Psoas muscle (tissue), 7 donors: ENCODE data around the gene THSD1. TPM values are rescaled to one million over a fixed set of nuclear protein-coding genes. Genes with fewer than 3 reads are reported as not detected.

Source experiments
- polyA plus RNA-seq, 3 donors: library from polyadenylated mRNA; stranded (reverse); fragments of 200-250 nt; gene quantifications; one replicate each; pipeline ENCODE4 v1.2.3, GENCODE V29; 2013
- total RNA-seq, 4 donors: library from RNA; stranded (reverse); fragmentation: NEBNext Ultra II Directional in 2 of 4; extraction: Animal tissue kit (Norgen Biotek cat#: 25700) in 2 of 4; gene quantifications; one replicate each; pipeline versions ENCODE4 v1.2.1 to v1.2.4, GENCODE V29; 2021 to 2023
- donor health status: healthy with polysubstance abuse.
- donor health status: DM: no; HTN: no; CAD: no; lungs with moderate emphysema.
- donor health status: Bipolar disorder and iron deficiency.
- donor health status: healthy.
- donor health status: DM: no; HTN: no; CAD: no.
- donor health status: DM: no; HTN: no; CAD: no.
- donor health status: DM: yes; HTN: yes; CAD: no.

The THSD1 gene
- total and polyA plus RNA-seq, 7 donors, result 2.0 to 5.6 (median 3.2) TPM

Other genes starting within 250 kb of the THSD1 start
- gene NEK3, start 246.6 kb downstream of the THSD1 start, total RNA-seq, result 1 to 10 TPM; 4.5 to 5.3 (median 4.6) TPM
- gene NEK3, start 246.6 kb downstream of the THSD1 start, polyA plus RNA-seq, result 1 to 10 TPM; 3.1 to 5.1 (median 4.8) TPM
- gene VPS36, start 44.5 kb upstream of the THSD1 start, total RNA-seq, result 10 to 100 TPM; 28.5 to 35.2 (median 31.3) TPM
- 10 to 100 TPM; 15.5 to 29.2 (median 19.4) TPM for gene VPS36, start 44.5 kb upstream of the THSD1 start, polyA plus RNA-seq
- 1 to 10 TPM; 1.7 to 8.0 (median 4.2) TPM for gene CKAP2, start 49.3 kb upstream of the THSD1 start, total RNA-seq
- gene CKAP2, start 49.3 kb upstream of the THSD1 start, polyA plus RNA-seq, result 1 to 10 TPM; 1.1 to 5.4 (median 1.1) TPM
- 1 to 10 TPM; 2.0 to 3.5 (median 2.7) TPM for gene HNRNPA1L2, start 236.3 kb upstream of the THSD1 start, total RNA-seq
- gene HNRNPA1L2, start 236.3 kb upstream of the THSD1 start, polyA plus RNA-seq, result 1 to 10 TPM; 1.9 to 4.0 (median 2.8) TPM
- gene SUGT1, start 246.7 kb upstream of the THSD1 start, total RNA-seq, result 10 to 100 TPM; 39.4 to 49.4 (median 42.0) TPM
- 10 to 100 TPM; 36.3 to 92.1 (median 55.6) TPM for gene SUGT1, start 246.7 kb upstream of the THSD1 start, polyA plus RNA-seq